D721Med (cell line): Measurements from ENCODE around the gene ARHGAP35.
"Not testable (repeated sequence)": the region's sequence is repeated elsewhere in the genome, so short reads cannot be mapped to it uniquely, and the experiment has no call there.

Experiments used
- DNase-seq: peaks from one replicate; pipeline ENCODE4 v3.0.0; 2011; ENCODE audit warnings: low spot score; ENCODE audit not compliant: insufficient read length
- FAIRE-seq: peaks from 2 replicates; lab custom pipeline; 2011; peaks lifted over from hg19 to GRCh38; lab: Jason Lieb, UNC
- CTCF ChIP-seq: IDR thresholded peaks from 2 replicates; pipeline ENCODE4 v1.5.1; 2012; ENCODE audit warnings: mild to moderate bottlenecking, control low read depth; ENCODE audit not compliant: insufficient read depth; ENCODE audit errors: missing control alignments

The ARHGAP35 gene

GRCh38 chr19:46862974-46863632 lies 2.3 kb downstream of the ARHGAP35 start:
- DNase-seq (no peak), FAIRE-seq (no peak)
- no peak for TF ChIP-seq CTCF

DNA sequence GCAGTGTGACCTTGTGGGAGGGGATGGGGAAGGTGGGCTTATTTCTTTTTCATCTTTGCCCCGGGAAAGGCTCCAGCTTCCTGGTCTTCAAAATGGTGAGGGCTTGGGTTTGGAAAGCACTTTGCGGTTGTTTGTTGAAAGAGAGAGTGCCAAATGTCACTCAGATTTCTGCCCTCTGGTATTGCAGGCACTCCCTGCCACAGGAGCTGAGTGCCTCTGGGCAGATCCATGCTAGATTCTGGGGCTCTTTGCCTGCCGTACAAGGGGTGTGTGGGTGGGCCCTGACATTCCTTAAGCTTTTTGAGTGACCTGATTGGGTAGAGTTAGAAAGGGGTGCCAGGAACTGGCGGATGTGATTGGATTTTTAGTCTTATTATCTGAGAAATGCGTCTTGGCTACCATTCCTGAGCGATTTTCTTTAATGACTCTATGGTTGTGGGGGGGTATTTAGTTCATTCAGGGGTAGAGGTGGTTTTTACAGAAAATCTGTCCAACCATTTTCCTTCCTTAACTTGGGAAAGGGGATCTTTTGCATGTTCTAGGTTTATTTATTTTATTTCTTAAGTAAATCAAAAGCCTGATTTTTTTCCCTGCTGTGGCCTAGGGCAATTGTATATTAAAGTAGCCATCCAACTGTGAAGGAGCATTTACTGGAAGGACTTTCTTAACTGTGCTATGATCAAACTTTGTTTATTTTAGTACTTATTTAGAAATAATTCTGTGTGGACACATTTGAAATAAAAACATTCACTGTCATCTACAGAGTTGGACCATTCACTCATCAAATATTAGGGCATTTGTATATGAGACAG lies 3.2 kb downstream of the ARHGAP35 start:
- FAIRE-seq (no peak), DNase-seq (no peak)
- no peak for TF ChIP-seq CTCF

GRCh38 chr19:46866407-46867136 lies 5.8 kb downstream of the ARHGAP35 start:
- FAIRE-seq (no peak), DNase-seq (no peak)
- TF ChIP-seq CTCF: no peak

GRCh38 chr19:46867170-46867569 lies 6.4 kb downstream of the ARHGAP35 start:
- FAIRE-seq (no peak), DNase-seq (no peak)
- TF ChIP-seq CTCF: no peak

DNA sequence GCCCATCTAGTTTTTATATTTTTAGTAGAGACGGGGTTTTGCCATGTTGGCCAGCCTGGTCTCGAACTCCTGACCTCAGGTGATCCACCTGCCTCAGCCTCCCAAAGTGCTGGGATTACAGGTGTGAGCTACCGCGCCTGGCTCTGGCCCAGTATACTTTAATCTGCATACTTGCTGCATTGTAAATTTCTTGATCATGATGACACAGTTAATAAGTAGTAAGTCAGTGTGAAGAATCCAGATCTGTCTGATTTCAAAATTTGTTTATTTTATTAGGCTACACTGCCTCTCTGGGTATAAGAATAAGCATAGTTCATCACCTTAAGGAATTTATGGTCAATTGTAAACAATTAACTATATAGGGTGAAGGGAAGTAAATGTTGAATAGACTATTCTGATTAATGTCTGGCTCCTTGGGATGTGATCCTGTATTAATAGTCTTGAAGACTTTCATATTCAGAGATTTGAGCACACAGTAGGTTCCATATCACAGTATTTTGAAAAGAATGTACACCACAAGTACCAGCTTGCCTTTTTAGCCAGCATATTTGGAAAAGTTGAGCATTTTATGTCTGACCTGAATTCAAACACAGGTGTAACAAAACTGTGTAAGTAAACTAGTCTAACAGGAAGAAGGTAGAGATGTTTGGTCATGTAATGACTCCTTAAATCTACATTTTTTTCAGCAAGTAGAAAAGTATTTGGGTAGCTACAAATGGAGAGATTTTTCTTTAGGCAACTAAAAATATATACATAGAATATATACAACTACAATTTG lies 7.4 kb downstream of the ARHGAP35 start:
- TF ChIP-seq CTCF: no peak
- DNase-seq (no peak), FAIRE-seq (no peak)

DNA sequence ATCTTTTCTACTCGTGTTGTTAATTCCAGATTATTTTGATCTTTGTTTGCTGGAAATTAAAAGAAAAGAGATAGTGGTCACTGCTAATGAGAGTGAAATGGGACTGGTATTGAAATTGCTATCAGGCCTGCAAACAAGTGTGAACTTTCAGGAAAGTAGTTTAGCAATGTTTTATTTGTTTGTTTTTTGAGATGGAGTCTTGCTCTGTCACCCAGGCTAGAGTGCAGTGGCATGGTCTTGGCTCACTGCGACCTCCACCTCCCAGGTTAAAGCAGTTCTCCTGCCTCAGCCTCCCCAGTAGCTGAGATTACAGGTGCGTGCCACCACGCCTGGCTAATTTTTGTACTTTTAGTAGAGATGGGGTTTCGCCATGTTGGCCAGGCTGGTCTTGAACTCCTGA lies 10.4 kb downstream of the ARHGAP35 start:
- not testable (repeated sequence) for FAIRE-seq, DNase-seq

- no peak for TF ChIP-seq CTCF
- FAIRE-seq: no peak
- DNase-seq: no peak
Measured at GRCh38 chr19:46872967-46873366, 12.2 kb downstream of the ARHGAP35 start.
